Duodenal mucosa (tissue), 2 donors: ENCODE measurements around the gene MTFP1.

Experiments used
- H3K27ac ChIP-seq: one replicate; pipeline ENCODE4 v1.7.0; 2013; ENCODE audit warnings: low read depth, low read length
- H3K27me3 ChIP-seq, 2 donors: one replicate each; pipeline ENCODE4 v1.7.0; 2013; ENCODE audit warnings: low read length in 2 of 2, control low read depth in 1 of 2; ENCODE audit not compliant: insufficient read depth in 2 of 2, control insufficient read depth in 1 of 2
- H3K36me3 ChIP-seq, 2 donors: one replicate each; pipeline ENCODE4 v1.7.0; 2013; ENCODE audit warnings: low read length in 2 of 2, control low read depth in 1 of 2; ENCODE audit not compliant: insufficient read depth in 2 of 2, control insufficient read depth in 1 of 2
- H3K4me1 ChIP-seq, 2 donors: one replicate each; pipeline ENCODE4 v1.7.0; 2013; ENCODE audit warnings: low read length in 2 of 2, control low read depth in 1 of 2; ENCODE audit not compliant: insufficient read depth in 2 of 2, control insufficient read depth in 1 of 2
- H3K4me3 ChIP-seq, 2 donors: one replicate each; pipeline ENCODE4 v1.7.0; 2013; ENCODE audit warnings: low read length in 2 of 2, low read depth in 1 of 2
- H3K9ac ChIP-seq, 2 donors: one replicate each; pipeline ENCODE4 v1.7.0; 2013; ENCODE audit warnings: low read length in 2 of 2, low read depth in 1 of 2
- H3K9me3 ChIP-seq, 2 donors: one replicate each; pipeline ENCODE4 v1.7.0; 2013; ENCODE audit warnings: low read length in 2 of 2, control low read depth in 1 of 2; ENCODE audit not compliant: control insufficient read depth in 1 of 2

The MTFP1 gene

GRCh38 chr22:30416403-30416802 lies 9.2 kb upstream of the MTFP1 start:
- no peaks in the 10 kb centered on the region for H3K9me3 ChIP-seq
- H3K4me3 ChIP-seq, result no peak overlapping the region
- peaks cover 25 to 41% of the 10 kb centered on the region in 2 donors for H3K36me3 ChIP-seq
- H3K4me1 ChIP-seq, result peaks cover 39 to 53% of the 10 kb centered on the region in 2 donors
- H3K27ac ChIP-seq, result peak overlapping the region; percentile 8
- H3K9ac ChIP-seq, result no peak overlapping the region
- no peaks in the 10 kb centered on the region for H3K27me3 ChIP-seq

GRCh38 chr22:30416837-30417236 lies 8.7 kb upstream of the MTFP1 start:
- Histone ChIP-seq H3K9ac (no peak overlapping the region), H3K9me3 (no peaks in the 10 kb centered on the region), H3K36me3 (peaks cover 25 to 41% of the 10 kb centered on the region in 2 donors), H3K4me1 (peaks cover 43 to 58% of the 10 kb centered on the region in 2 donors), H3K27ac (peak overlapping the region; percentile 8), H3K4me3 (no peak overlapping the region), H3K27me3 (no peaks in the 10 kb centered on the region)

GRCh38 chr22:30420347-30421125 lies 5.0 kb upstream of the MTFP1 start:
- Histone ChIP-seq H3K9me3 (no peaks in the 10 kb centered on the region), H3K4me3 (peak overlapping the region; percentile 19 to 35), H3K27ac (peak overlapping the region; percentile 26), H3K36me3 (peaks cover 22 to 27% of the 10 kb centered on the region in 2 donors), H3K4me1 (peaks cover 72 to 78% of the 10 kb centered on the region in 2 donors), H3K9ac (peak overlapping the region; percentile 3 to 4), H3K27me3 (no peaks in the 10 kb centered on the region)

GRCh38 chr22:30421695-30422480 lies 3.7 kb upstream of the MTFP1 start:
- peak overlapping the region; percentile 74 to 83 for H3K4me3 ChIP-seq

GRCh38 chr22:30422481-30423300 lies 2.9 kb upstream of the MTFP1 start:
- Histone ChIP-seq H3K36me3 (peaks cover 5 to 12% of the 10 kb centered on the region in 2 donors), H3K4me3 (peak overlapping the region; percentile 74 to 83), H3K9me3 (no peaks in the 10 kb centered on the region), H3K4me1 (peaks cover 62 to 73% of the 10 kb centered on the region in 2 donors), H3K27me3 (no peaks in the 10 kb centered on the region), H3K9ac (peak overlapping the region; percentile 92 to 97), H3K27ac (peak overlapping the region; percentile 96)

More at GRCh38 chr22:30421695-30422480, 3.7 kb upstream of the MTFP1 start:
- H3K36me3 ChIP-seq, result peaks cover 10 to 16% of the 10 kb centered on the region in 2 donors
- H3K27ac ChIP-seq, result peak overlapping the region; percentile 96
- H3K9ac ChIP-seq, result peak overlapping the region; percentile 92 to 97
- H3K9me3 ChIP-seq, result no peaks in the 10 kb centered on the region
- H3K4me1 ChIP-seq, result peaks cover 70 to 73% of the 10 kb centered on the region in 2 donors
- H3K27me3 ChIP-seq, result no peaks in the 10 kb centered on the region

- Histone ChIP-seq H3K4me3 (peak overlapping the region; percentile 74 to 83), H3K36me3 (peaks cover 4 to 12% of the 10 kb centered on the region in 2 donors), H3K9ac (peak overlapping the region; percentile 92 to 97), H3K4me1 (peaks cover 55 to 71% of the 10 kb centered on the region in 2 donors), H3K27me3 (no peaks in the 10 kb centered on the region), H3K9me3 (no peaks in the 10 kb centered on the region), H3K27ac (peak overlapping the region; percentile 96)
These were observed 2.1 kb upstream of the MTFP1 start for GRCh38 chr22:30423301-30423958.

GRCh38 chr22:30423959-30424533 lies 1.5 kb upstream of the MTFP1 start:
- peak overlapping the region; percentile 92 to 97 for H3K9ac ChIP-seq
- peak overlapping the region; percentile 74 to 83 for H3K4me3 ChIP-seq
- H3K27me3 ChIP-seq, result no peaks in the 10 kb centered on the region
- no peaks in the 10 kb centered on the region for H3K9me3 ChIP-seq
- peak overlapping the region; percentile 96 for H3K27ac ChIP-seq
- H3K36me3 ChIP-seq, result peaks cover 4 to 16% of the 10 kb centered on the region in 2 donors
- H3K4me1 ChIP-seq, result peaks cover 49 to 66% of the 10 kb centered on the region in 2 donors

- Histone ChIP-seq H3K4me3 (peak overlapping the region; percentile 74 to 82), H3K9ac (peak overlapping the region; percentile 90 to 92), H3K4me1 (peaks cover 48 to 63% of the 10 kb centered on the region in 2 donors)
These were observed 838 bp upstream of the MTFP1 start for GRCh38 chr22:30424534-30425326.

More at GRCh38 chr22:30424534-30425326, 838 bp upstream of the MTFP1 start:
- no peaks in the 10 kb centered on the region for H3K27me3 ChIP-seq
- no peaks in the 10 kb centered on the region for H3K9me3 ChIP-seq
- H3K27ac ChIP-seq, result peak overlapping the region; percentile 96
- H3K36me3 ChIP-seq, result peaks cover 4 to 16% of the 10 kb centered on the region in 2 donors
